ENCODE measurements around the gene PPP2R3A.

The PPP2R3A gene

DNA sequence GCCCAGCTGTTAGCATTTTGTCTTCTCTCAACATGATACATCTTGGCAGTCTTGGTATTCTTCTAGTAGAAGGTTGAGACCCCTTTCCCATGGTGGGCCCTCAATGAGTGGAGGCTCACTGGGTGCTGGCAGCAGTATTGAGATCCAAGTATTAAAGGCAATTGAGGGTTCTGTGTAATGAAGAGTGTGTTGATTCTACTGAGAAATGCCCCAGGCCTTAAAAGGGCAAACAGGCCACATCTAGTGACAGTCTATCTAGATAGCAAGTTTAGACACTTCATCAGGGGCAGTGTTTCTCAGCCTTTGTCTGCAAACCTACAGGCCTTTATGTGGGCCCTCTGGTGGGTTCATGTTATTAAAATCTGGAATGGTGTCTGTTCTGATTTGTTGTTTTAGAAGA is 9.5 kb downstream of the PPP2R3A start:
- FAIRE-seq, result no peak

DNA sequence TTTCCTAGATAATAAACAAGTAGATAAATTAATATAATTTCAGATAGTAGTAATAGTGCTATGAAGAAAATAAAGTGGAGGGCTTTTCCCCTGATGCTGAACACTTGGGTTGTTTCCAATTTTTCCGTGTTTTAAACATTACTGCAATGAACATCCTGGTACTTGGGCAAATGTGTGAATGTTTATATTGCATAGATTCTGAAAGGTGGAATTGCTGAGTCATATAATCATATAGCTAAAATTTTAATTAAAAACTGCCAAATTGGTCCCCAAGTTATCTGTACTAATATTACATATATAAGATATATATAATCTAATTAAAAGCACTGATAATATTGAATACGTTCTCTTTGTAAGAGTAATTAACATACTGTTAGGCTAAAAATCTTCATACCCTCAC is 10.0 kb downstream of the PPP2R3A start:
- peak; percentile 56 for FAIRE-seq

DNA sequence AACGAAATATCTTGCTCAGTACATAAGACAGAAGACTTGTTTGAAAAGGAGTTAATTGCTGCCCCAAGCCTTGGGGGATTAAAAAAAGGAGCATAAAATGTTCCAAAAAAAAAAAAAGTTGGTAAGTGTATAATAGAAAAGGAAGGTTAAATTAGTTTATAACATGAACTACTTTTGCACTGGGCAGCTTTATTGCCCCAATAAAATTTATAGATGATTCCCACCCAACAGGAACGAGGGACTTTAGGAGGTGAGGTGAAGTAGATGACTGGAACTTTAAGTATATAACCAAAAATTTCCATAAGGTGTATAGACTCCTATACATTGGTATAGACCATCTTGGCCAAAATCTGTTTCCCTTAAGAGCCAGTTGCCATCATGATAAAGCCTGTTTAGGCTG is 14.8 kb downstream of the PPP2R3A start:
- FAIRE-seq, result no peak

DNA sequence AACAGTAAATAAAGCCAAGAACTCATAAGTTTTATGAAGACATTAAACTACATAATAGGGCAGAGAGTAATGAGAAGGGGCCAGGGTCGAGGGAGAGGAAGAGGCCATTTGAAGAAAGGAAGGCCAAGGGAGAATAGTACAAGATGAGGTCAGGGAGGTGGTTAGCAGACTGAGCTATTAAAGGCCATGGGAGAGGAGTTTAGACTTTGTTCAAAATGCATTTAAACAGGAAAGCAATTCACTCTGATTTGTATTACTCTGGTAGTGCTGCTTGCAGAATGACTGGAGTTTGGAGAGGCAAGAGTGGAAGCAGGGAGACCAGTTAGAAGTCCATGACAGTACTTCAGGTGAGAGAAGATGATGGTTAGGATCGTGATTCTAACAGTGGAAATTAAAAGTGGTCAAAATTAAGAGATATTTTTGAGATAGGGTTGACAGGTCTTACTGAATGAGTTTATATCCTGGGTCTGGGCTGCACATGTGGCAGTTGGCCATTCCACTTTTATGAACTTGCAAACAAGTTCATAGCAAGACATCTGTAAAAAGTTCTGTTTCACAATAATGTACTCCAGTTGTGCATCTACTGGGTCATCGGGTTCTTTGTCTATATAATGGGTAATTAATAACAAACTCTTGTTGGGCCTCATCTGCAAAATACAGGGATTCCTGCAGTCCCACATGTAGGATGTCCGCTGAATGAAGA is 16.3 kb downstream of the PPP2R3A start:
- FAIRE-seq, result no peak

DNA sequence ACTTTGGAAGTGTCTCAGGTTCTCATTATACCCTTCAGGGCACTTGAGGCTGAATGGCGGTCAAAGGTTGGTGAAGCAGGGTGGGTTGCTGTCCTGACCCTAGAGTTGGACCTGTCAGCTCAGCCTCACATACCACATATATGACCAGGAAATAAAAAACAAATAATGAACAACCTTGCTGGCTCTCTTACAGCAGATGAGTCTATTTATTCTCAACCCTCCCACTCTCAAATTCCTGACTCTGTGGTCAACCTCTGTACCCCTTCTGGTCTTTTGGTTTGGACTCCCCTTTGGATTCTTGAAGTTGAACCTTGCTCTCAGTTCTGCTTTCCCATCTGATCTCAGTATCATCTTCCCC is 16.9 kb downstream of the PPP2R3A start:
- FAIRE-seq, result no peak

DNA sequence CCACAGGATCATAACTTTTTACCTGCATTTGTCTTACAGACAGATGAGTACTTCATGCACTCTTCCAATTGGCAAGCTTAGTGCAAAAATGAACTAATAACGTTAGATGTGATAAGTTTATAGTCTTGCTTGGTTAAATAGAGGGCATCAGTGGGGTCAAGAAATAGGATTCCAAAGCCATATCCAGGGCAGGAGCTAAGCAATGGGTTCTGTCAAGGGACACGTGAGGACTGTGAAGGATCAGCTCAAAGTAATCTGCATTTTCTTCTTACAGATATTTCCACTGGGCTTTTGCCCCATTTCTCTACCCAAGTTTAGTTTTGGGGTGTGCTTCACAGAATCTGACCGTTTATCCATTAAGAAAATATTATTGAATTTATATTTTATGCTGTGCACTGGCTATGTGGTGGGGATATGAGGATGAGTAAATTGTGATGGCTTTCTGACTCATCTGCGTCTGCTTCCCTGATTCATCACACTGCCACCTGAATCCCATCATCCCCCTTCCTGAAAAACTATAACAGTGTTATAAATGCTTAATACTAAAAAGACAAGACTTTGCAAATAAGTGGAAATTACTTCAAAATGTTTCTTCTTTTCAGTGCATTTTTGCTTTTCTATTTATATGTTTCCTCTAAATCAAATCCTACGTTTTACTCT is 17.5 kb downstream of the PPP2R3A start:
- FAIRE-seq, result no peak

DNA sequence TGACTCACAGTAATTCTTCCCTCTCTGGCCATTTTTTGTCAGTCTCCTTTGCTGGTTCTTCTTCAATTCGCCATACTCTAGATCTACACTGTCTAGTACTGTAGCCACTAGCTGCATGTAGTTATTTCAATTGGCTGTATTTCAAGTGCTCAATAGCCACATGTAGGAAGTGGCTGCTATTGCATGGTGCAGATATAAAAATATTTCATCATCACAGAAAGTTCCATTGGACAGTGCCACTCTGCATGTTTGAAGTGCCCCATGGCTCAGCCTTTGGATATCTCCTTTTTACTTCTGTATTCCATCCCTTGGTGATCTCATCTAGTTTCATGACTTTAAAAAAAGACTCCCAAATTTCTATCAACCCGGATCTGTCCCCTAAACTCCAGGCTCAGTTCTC is 22.1 kb downstream of the PPP2R3A start:
- FAIRE-seq, result no peak

DNA sequence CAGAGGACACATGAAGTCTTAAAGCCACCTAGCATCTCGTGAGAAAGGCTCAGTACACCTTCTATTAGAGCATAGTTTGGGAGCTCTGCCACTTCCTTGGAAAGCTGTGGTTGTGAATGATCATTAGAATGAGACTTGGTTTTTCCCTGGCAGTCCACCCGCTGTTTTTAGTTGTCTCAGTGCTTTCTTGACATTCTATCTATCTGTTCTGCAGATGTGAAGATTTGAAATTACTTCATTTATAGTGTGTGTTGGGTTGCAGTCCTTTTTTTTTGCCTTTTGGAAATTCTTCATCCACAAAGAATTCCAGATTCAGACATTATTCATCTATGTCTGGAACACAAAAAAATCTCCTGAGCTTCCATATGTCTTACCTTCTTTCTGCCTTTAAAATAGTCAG is 23.7 kb downstream of the PPP2R3A start:
- no peak for FAIRE-seq

DNA sequence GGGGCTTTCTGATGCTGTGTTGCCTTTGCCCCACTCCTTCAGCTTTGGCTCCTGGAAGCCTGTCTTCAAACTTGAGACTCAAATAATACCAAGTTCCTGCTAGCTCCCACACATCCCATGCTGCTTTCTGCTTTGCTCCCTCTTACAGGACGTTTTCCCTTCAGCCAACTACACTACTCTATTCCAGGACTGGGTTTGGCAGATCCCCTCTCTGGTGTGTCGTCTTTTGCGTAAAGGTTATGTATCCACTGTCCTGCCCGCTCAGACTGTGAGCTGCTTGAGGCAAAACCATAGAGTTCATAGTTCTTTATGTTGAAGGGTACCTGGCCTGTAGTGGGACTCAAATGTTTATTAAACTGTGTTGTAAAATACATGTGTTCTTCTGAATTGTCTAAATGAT is 25.4 kb downstream of the PPP2R3A start:
- FAIRE-seq, result no peak

DNA sequence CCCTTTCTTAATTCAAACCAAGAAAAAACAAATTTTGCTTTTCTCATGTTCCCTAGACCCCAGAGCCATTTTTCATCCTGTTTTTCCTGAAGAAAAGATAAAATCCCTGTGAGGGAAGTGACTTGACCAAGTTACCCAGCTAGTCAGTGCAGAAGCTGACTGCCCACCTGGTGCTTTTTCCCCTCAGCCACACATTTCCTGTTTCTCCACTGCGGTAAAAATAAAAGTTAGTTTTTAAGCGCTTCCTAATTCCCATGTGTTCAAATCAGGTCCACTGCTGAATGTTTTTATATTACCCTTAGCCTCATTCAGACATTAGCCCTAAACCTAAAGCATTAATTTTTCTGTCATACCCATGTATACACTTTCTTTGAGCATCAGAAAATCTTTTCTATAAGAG is 26.1 kb downstream of the PPP2R3A start:
- no peak for FAIRE-seq

DNA sequence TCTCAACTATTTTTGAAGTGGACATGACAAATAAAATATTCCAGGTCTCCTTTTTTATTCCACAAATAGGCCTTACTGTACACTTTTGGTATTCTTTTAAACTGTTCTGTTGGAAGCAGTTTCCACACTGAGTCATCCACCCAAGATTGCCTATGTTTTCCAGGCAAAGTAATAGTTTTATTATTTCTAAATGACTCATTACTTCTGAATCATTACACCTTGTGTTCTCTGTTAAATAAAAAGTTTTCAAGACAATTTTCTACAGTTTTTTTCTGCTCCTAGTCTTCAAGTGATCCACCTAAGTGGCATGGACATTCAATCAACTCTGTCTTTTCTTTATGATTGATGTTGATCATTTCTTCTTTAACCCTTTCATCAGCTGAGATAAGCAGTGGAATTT is 26.5 kb downstream of the PPP2R3A start:
- no peak for FAIRE-seq

DNA sequence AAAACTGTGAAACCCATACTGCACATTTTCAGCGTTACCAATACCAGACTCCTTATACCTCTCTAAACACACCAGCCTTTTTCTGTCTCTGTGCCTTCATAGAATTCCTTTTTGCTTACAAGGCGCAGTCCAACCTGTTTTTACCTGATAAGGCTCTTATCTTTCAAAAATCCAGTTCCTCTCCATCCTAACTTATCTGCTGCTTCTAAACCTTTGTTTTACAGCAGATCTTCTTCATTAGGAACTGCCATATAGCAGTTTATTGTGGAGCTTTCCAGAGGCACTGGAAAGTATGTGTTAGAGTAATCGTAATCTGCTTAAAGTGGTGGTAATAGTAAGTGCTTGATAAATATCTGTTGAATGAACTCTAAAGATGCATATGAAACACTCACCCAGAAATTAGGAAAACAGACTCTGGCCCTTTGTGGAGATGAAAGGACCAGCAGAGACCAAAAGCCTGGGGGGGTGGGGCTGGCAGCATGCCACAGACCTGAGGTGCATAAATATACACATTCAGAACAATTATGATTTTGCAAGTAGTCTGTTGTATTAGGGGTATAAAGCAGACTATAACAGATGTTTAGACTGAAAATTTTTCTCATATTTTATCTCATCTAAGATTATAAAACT is 29.3 kb downstream of the PPP2R3A start:
- FAIRE-seq, result no peak

DNA sequence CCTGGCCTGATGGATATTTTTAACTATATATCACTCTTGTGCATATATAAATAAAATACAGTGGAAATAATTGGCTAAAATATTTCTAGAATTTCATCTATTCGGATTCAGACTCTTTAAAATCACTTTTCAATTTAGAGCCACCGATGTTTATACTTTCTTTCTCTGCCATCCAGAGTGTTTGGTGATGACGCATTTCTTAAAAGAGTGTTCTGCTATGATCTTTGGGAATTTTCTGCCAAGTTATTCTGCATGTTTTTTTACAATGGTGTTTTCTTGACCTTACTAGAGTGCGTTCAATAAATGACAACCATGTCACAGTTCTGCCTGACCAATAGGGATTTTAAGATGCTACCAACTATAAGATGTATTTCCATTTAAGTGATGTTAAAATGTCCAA is 30.2 kb downstream of the PPP2R3A start:
- no peak for FAIRE-seq

DNA sequence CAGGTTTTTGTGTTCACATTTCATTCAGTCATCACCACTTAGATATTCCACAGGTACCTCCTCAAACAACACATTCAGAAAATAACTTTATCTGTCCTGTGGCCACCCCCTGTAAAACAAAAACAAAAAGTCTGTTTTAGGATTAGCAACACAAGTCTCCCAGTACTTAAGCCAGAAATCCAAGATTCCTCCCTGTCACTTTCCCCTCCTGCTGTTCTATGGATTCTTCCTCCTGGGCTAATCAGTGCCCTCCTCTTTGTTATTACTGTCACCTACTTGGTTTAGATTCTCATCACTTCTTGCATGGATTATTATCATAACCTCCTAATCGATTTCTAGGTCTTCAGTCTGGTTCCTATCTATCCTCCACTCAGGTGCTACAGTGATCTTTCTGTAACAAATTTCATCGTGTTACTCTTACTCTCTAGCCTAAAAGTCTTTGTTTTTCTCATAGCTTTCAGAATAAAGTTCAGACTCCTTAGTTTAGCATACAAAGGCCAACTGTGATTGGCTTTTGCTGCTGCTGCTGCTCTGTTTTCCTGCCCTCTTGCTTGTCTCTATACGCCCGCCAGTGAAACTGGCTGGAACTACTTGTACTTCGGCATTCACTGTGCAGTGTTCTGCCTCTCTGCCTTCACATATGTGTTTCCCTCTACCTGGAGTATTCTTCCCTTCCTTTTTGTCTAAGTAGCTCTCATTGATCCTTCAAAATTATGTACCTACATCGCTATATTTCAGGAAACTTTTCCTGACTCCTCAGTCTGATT is 32.2 kb downstream of the PPP2R3A start:
- no peak for FAIRE-seq

DNA sequence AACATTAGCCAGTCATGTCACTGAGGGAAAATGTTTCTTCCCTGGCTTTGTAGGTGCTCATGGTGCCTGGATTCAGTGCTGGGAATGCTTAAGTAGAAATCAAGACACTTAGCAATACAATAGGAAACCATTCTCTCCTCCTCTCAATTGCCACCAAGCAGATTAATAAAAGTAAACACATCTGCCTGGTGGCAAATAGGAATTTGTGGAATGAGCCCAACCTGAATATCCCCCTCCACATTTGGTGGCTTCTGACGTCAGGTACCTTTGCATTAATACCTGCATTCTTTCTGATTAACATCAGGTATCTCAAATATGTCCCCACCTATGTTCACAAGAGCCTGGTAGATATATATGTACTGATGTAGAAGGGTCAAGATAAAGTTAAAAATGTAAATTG is 42.7 kb downstream of the PPP2R3A start:
- FAIRE-seq, result no peak

DNA sequence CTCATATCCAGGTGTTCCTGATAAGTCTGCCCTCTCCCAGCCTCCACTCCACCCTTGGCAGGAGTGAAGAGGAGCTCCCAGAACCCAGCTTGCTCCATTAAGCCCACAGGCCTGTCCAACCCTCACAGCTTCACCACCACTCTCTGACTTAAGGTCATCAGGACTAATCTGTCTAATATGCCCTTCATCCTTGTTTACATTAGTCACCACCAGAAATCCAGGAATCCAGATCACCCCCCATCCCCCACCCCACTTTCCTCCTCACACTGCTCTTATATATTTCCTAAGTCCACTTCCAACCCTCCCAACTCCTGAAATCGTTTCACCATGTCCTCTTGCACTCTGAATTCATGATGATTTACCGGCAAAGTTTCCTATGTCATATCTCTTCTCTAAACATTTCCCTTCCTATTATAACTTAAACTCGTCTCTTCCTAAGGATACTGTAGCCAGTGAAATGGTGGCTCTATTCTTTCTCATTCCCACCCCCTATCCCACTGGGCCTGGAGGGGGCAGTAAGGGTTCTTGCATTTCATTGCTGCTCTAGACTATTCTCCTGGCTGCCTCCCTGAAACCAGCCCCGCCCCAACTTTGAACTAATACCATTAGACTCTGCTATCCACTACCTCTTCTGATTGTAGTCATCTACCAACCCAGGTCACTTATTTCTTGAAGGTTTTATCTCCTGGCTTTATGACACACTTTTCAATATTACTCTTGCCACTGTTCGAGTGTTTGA is 43.4 kb downstream of the PPP2R3A start:
- no peak for FAIRE-seq

DNA sequence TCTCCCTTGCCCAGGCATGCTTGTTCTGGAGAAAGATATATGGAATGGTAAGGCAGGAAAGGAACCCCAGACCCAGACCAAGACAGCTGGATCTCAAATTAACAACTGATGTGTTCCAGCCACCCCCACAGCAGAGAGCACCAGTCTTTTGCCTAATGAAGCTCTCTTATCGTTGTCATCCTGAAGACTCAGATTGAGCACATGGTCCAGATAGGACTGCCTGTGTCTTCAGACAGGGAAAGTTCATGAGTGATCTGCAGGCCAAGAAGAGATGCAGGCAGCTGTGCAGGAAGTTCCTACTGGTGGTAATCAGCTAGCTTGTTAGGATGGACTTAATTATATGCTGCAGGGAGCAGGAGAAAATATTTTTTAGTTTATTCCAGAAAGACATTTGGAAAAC is 53.3 kb downstream of the PPP2R3A start:
- no peak for FAIRE-seq

DNA sequence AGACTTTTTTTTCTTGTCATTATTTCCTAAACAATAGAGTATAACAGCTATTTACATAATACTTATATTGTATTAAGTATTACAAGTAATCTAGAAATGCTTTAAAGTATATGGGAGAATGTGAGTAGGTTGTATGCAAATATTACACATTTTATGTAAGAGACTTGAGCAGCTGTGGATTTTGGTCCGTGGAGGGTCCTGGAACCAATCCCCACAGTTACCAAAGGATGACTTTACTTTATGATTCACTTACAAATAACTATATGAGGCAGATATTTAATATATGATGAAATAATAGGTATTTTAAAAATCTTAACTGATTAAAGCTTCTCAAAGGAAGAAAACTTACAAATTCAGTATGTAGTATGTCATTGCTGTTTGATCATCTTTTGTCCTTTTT is 56.3 kb downstream of the PPP2R3A start:
- FAIRE-seq, result no peak

DNA sequence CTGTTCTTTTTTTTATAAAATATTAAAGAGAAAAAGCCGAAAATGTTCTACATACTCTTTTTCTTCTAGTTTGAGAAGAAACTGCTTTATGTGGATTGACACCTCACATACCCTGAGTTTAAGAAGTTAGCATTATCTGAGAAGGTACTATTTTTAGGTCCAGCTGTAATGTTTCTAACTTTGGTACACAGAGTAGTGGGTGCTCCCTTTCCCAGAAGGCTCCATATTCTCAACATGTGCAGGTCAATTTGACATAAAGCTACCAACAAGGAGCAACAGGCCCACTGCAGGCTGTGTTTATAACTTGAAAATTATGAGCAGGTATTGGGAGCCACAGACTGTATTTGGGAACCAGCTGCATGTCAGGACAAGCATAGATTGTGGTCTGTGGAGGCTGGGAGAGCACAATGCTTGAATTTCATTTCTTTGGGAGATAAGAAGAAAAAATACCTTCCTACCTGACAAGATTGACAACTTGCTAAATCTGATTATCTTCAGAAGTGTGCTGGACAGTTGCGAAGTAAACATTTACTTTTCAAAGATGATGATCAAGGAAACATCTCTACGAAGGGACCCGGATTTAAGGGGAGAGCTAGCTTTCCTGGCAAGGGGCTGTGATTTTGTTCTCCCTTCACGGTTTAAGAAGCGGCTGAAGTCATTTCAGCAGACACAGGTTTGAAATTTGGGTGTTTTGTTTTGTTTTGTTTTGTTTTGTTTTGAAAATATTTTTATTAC is 57.2 kb downstream of the PPP2R3A start:
- FAIRE-seq, result no peak

DNA sequence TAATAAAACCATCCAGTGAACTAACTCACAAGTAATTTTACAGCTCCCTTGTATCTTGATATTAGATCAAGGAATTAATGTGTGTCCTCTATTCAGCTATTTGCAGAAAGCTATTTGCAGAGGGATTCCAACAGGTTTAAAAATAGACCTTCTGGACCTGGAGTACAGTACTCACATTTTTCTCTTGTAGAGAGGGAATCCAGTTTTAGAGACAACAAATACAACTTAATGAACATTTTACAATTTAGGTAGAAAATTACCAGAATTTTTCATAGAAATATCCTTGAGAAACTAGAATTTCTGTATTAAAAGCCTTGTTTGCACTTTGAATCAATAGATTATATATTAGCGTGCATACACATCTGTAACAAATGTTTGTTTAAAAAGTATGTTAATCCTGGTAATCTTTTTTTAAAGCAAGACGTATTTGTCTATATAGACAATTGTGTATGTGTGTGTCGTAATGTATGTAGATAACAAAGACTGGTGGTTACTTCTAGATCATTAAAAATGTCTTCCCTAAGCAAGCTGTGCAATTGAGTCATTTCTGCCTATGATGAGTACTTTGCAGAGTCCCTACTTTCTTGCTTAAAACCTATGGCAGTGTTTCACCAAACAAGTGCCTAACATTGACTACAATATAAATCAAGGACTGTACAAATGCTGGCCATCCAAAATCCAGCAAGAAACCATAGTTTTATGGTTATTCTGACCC is 57.9 kb downstream of the PPP2R3A start:
- no peak for FAIRE-seq

DNA sequence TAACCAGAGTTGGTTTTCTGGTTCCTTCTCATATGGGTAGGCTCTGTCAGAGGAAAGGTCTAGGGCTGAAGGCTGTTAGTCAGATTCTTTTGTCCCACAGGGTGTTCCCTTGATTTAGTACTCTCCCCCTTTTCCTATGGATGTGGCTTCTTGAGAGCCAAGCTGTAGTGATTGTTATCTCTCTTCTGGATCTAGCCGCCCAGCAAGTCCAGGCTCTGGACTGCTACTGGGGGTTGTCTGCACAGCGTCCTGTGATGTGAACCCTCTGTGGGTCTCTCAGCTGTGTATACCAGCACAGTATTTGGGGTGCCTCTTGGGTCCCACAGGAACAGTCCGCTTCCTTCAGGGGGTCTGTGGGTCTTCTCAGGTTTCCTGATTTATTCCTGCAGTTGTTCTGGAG is 70.8 kb downstream of the PPP2R3A start:
- no peak for FAIRE-seq

DNA sequence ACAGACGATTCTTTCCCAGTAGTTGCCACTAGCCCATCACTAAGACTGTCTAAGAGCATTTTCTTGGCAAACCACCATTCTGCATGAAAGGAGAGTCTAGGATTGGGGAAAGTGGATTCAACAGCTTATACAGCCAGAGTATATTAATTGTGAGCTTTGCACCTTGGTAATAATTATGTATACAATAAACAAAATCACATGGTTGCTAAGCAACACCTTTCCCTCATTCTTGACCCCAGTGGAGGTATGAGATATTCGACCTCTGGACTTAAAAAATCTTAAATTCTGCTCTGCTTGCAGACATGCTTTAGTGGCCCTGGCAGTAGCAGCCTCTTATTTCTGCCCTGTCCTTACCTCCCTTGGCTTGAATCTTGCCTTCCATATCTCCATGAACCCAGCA is 73.1 kb downstream of the PPP2R3A start:
- FAIRE-seq, result no peak

Measured in islet of Langerhans (tissue), 1 donor.